Measurements from ENCODE around the gene MAST2.

GRCh38 chr1:45870500-45870899 is 67.1 kb downstream of the MAST2 start:
- TF ChIP-seq POLR2A (IDR thresholded peaks at IDR 0.05) (no peak), CTCF (IDR thresholded peaks at IDR 0.05) (no peak), EP300 (IDR thresholded peaks at IDR 0.05) (no peak)
